Transverse colon (tissue), 4 donors: ENCODE results near the gene FAM107B.

Source experiments
- CTCF ChIP-seq, 5 experiments: fragments of 200-600 bp in 3 of 5; fragments of 450-650 bp in 2 of 5; sonication (generic) in 3 of 5; IDR thresholded peaks; 1 replicate in 2 of 5; 2 replicates in 3 of 5; pipeline ENCODE4 v1.5.1; 2016 to 2017; ENCODE audit warnings: antibody characterized with exemption in 5 of 5, inconsistent platforms in 3 of 5, mild to moderate bottlenecking in 2 of 5, moderate library complexity in 1 of 5
- POLR2A ChIP-seq: fragments of 450-650 bp; IDR thresholded peaks from one replicate; pipeline ENCODE4 v1.6.1; 2016; ENCODE audit warnings: antibody characterized with exemption, mild to moderate bottlenecking, moderate library complexity
- POLR2AphosphoS5 ChIP-seq, 3 donors: sonication (generic); formaldehyde crosslinking; IDR thresholded peaks; one replicate each; pipeline ENCODE4 v1.6.1; 2016; ENCODE audit warnings: antibody characterized with exemption in 3 of 3

- TF ChIP-seq CTCF (IDR thresholded peaks at IDR 0.05) (no peak), POLR2A (no peak), POLR2AphosphoS5 (IDR thresholded peaks at IDR 0.05) (no peak)
Measured at GRCh38 chr10:14639637-14640036, 135.1 kb downstream of the FAM107B start.
